OCI-LY3 (cell line): ENCODE results near the gene NOG.

Experiments
- CTCF ChIP-seq: fragments of 200-600, 300-600 bp; sonication (generic); IDR thresholded peaks from 2 replicates; pipeline ENCODE4 v1.5.1; 2014; ENCODE audit warnings: antibody characterized with exemption, low read length, low read depth
- EZH2phosphoT487 ChIP-seq: fragments of 200-600 bp; shearing (Covaris generic); IDR thresholded peaks from 2 replicates; pipeline ENCODE4 v1.6.1; 2018; ENCODE audit warnings: antibody characterized with exemption, mixed run types, low read depth

- no peak for TF ChIP-seq CTCF
- no peak for TF ChIP-seq EZH2phosphoT487
Observed at GRCh38 chr17:56600256-56600655, 6.8 kb downstream of the NOG start.
